Fibroblast of gingiva (primary cell): Measurements from ENCODE around the gene CDC42BPG.

ENCODE experiments used
- DNase-seq: peaks from one replicate; pipeline ENCODE4 v3.0.0-alpha.2; 2011; ENCODE audit warnings: low read depth

CDC42BPG gene

DNA sequence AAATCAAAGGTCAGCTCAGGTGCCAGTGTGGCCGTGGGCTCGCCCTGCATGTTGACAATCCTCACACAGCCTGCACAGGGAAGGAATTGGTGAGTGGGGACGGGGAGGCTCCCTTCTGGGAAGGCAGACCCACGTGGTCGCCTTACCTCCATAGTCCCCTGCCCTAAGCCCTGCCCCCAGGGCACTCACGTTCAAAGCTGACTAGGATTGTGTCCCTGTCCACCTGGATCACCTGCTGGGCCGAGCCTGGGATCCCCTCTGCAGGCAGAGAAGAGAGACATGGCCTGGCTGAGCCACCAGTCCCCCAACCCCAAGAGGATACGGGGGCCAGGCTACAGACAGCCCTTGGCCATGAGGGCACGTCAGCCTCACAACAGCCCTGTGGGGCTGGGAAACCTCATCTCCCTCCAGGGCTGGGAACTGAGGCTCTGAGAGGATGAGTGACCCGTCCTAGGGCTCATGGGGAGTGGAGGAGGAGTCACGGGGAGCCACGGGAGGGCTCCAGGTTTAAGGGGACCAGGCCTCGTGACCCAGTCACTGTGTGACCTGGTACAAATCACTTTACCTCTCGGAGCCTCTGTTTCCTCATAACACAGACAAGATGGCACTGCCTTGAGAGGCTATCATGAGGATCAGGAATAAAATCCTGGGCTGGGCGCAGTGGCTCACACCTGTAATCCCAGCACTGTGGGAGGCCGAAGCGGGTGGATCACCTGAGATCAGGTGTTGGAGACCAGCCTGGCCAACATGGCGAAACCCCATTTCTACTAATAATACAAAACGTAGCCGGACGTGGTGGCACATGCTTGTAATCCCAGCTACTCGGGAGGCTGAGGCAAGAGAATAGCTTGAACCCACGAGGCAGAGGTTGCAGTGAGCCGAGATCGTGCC, 54.0 kb downstream of the CDC42BPG start:
- DNase-seq: no peak

DNA sequence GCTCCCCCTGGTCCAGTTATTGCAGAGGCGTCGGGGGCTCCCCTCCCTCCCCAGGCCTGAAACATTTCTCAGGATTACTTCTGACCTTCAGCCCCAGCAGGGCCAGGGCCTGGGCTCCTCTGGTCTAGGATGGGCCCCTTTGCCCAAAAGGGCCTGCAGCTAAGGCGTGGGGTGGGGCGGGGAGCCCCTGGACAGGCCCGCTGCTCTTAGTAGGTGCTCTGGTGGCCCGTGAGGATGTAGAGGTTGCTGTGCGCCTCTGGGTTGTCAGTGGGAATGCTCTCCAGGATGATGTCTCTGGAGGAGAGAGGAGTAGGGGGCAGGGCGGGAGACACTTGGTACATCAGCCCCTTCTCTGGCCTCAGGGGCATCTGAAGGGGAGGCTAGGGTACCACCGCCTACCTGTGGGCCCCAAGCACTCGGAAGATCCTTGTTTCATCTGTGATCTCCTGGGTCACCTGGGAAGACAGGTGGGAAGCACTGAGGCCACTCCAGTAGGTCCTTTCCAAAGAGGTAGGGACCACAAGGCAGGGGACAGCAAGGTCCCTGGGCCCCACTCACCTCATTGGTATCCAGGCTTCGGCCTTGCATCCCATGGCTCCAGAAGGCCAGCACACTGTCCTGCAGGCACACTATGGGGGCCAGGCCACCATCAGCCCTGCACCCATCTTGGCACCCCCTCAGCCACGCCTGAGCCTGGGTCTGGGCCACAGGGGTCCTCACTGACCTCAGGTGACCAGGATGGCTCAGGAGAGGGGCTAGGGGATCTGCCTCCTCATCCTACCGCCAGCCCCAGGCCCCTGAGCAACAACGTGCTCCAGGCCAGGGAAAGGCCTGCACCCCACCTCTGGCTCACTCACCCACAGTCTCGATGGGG, 54.9 kb downstream of the CDC42BPG start:
- DNase-seq: no peak

DNA sequence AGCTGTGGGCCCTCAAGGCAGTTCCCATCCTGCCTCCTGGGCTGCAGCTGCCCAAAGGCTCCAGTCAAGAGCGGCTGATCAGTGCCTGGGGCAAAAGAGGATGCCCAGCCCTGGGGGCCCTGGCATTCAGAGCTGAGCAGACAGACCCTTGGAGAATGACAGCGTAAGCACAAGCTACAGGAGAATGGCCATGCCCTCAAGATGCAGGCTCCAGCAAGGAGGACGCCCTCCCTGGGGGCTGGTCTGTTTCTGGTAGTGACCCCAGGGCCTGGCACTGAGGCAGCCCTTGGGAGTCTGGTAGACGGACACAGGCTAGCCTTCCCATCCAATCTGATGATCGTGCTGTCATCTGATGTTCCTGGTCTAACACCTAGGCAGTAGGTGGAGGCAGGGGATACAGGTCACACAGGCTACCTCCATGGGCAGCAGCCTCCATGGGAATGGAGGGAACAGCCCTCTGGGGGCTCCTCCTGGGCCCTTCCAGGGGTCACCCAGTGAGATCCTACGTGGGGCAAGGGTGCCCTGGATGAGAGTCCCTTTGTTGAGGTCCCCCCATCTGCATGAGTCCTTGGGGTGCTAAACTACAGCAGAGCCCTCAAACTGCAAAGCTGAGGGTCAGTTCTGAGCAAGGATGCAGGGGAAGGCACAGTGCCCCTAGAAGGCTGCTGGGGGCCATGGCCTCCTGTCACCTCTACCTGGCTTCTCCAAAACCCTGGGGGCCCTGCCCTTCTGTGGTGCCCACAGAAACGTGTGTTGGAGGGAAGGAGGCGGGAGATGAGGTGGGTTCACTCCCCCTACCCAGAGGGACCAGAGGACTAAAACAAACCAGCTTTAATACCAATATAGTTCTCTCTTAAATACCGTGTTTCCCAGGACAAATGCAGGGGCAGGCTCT, 55.9 kb downstream of the CDC42BPG start:
- DNase-seq: no peak

DNA sequence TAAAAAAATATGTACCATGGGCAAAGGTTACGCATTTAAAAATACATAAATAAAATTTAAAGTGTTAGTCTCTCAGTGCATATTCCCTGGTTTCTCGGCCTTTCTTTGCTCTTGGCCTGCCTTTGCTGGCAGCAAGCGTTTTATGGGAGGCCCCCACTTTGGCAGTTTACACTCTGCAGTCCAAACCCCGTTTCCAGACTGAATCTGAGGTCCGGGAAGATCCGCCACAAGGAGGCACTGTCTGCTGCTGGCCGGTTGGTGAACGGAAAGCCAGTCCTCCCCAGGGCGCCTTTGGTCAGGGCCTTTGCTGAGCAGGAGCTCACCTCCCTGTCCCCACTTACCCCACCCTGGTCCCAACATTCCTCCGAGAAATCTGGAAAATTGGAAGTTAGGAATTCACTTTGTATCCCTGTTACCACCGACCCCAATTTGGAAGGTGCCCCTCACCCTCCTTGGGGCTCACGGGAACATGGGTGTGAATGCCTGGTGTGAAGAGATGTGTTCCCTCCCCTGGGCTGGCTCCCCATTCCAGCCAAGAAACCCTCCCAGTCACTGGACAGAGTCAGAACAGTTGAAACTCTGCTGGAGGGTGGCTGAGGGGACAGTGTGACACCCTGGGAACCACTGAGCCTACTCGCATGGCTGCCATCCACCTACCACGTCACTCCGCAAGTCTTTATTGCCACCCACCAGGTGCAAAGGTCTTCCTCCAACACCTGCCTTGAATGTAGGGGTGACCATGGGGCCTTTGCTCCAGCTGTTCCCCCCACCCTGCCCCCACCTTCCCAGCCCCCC, 56.7 kb downstream of the CDC42BPG start:
- peak; percentile 25 for DNase-seq

DNA sequence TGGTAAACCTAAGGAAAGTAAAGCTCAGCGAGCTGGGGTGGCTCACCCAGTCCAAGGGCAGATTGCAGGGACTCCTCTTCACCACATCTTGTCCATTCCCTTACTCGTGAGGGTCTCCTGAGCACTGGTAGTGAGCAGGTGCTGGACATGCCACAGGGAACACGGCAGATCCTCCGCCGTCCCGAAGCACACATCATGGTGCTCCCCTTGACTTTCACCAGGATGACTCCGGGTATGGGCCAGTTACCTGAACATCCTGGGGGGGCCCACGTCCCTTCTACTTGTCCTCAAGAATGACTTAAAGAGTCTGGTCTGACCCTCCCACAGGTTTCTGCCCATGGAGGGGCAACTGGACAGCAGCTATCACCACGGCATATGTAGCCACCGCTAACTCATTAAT, 58.1 kb downstream of the CDC42BPG start:
- no peak for DNase-seq

DNA sequence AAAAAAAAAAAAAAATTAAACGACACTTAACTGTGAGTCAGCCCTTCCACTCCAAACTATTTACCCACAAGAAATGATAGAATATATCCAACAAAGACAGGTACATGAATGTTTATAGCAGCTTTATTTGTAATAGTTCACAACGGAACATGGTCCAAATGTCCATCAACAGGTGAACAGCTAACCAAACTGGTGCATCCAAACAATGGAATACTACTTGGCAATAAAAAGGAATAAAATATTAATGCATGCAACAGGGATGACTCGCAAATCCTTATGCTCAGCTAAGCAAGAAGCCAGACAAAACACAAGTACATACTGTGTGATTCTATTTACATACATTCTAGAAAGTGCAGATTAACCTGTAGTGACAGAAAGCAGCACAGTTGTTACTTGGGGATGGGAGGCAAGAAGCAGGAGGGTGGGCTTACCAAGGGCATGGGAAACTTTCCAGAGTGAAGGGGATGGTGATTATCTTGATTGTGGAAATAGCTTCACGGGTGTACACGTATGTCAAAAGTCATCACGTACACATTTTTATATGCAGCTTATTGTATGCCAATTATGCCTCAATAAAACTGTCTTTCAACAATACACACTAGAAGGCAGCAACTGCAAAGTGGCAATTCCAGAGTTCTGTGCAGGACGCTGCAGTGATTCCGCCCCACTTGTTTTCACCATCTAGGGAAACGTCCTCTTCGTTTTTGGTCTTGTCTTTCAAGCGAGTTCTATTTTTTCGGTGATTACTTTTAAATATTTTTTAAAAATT, 59.5 kb downstream of the CDC42BPG start:
- no peak for DNase-seq

DNA sequence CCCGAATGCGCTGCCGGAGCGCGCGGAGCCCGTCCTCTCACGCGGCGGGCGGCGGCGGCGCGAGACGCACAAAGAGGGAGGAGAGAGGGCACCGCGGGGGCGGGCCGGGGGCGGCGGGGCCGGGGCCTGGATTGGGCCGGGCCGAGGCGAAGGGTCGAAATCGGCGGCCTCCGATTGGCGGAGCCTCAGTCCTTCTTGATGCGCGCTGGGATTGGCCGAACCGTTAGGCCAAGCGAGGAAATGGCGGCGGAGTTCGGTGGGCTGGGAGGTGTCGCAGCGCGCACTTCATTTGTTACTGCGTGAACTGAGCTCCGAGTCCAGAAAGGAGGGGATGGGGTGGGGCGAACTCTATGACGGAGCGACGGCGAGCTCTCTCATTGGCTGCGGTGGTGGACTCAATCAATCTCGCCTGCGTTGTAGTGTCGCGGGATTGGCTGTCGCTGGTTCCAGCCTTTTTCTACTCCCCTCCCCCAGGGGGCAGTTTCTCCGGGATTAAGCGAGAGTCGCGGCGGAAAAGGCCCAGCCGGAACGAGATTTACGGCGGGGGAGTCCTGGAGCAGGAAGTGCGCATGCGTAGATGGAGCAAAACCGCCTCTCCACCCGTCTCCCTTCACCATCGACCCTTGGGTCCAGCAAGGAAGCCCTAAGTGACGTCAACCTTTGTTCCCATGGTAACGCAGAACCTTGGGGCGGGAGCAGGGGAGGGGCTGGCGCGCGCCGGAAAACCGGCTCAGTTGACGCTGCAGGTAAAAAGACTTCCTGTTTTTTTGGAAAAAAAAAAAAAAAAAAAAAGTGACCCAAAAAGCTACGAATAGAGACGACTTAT, 65.8 kb downstream of the CDC42BPG start, which contains the start of gene SF1:
Gene SF1 (minus strand): TSS at position 70 of the 826 bp plus-strand sequence. CDS start 150 bp downstream, outside the sequence.
- peak; percentile 100 for DNase-seq

DNA sequence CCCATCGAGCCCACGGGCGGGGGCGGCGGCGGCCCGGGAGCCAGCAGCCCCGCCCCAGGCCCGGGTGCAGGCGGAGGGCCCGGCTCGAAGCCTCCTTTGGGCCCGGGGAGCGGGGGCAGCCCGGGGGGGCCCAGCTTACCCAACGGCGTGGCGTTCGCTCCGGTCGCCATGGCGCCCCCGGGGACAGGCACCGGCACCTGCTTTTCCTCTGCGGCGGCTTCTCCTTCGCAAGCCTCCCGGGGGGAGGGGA, 66.3 kb downstream of the CDC42BPG start:
- no peak for DNase-seq

DNA sequence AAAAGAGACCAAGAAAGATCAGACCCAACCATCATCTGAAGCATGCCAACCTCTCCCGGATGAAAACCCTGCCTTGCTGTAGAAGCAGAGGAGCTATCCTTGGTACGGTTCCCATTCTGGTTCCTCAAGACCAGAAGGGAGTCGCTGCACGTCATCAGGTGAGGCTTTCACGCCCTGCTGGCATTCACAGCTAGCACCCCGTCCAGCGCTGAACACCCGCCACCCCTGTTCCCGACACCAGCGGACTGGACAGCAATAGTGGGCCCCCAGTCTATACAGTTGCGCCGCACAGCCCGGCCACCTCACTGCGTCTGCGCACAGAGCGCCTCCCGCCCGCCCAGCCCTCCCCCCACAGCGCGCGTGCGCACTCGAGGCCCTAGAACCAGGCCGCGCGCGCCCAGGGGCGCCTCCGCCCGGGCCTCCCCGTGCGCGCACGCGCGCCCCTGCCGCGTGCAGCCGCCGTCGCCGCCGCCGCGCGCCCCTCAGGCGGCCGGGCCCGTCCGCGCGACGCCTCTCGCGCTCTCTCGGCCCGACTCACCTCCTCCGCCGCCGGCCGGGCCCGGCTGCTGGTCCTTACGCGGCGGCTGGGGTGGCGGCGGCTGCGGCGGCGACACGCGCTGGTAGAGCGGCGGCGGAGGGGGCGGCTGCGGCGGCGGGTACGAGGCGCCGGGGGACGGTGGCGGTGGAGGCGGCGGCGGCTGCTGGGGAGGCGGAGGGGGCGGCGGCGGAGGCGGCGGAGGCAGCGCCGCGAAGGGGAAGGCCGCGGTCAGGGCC, 66.8 kb downstream of the CDC42BPG start:
- DNase-seq: peak; percentile 74

DNA sequence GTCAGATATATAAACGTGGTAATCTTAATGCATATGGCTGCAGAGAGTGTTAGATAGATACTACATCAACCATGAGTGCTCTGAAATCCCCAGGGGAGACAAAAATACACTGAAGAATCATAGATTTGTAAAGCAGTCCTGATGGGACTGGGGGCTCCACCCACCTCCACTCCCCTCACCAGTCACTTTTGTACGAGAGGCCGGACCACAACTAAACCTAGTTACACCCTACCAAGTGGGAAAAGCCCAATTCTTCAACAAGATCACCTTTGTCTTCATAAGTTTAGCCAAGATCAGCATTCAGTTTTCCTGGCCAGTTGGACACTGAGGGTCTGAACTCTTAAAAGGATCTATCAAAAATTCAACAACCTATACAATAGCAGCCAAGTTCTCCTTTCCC, 67.6 kb downstream of the CDC42BPG start:
- DNase-seq: no peak

DNA sequence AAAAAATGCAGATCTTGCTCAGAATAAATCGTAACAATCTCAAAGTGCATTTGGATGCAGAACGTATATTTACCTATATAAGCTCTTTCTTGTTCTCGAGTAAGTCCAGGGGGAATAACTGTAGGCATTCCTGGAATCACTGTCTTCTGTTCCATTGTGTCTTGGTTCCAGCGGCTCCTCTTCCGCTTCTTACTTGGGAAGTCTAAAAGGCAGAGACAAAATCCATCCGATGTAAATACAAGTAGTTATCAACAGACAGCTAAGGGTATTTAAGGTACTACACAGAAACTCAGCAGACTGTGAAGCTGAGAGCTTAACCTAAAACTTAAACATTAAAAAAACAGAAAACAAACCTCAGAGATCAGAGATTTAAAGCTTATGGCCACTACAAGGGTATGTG, 68.0 kb downstream of the CDC42BPG start:
- DNase-seq: no peak

DNA sequence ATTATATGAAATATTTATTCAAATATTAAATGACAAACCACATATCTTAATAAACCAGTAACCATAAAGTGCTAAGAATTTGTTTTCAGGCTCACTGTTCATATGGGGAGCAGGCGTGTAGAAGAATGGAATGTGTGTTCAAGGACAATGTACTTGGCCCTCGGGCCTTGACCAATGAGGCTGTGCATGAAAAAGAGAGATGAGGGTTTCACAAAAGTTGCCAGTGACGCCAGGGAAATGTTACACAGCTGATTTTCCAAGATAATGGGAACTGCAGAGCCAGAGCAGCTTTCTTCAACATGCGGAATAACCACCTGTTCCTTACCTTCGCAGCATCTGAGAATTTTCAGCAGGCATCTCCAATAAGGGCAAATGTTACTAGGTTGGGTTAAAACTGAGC, 70.3 kb downstream of the CDC42BPG start:
- no peak for DNase-seq
